Naive thymus-derived CD4-positive, alpha-beta T cell (primary cell): Measurements from ENCODE around the gene TAF6L. TPM values are rescaled to one million over a fixed set of nuclear protein-coding genes. Genes with fewer than 3 reads are reported as not detected.

Experiments
- ATAC-seq: fragments of 150-1000 bp; cut with Tn5 transposase; 2 replicates; pipeline ENCODE4 v1.10.0; 2021; ENCODE audit warnings: mild to moderate bottlenecking, moderate library complexity
- CTCF ChIA-PET: fragments of 350-600 bp; sonication (Branson Sonifier 250); formaldehyde crosslinking; loops from one replicate; lab custom pipeline; 2021; ENCODE audit warnings: antibody characterized with exemption; lab: Charles Lee
- POLR2A ChIA-PET: fragments of 350-600 bp; sonication (Branson Sonifier 250); formaldehyde crosslinking; loops from one replicate; lab custom pipeline; 2021; ENCODE audit warnings: antibody characterized with exemption, inconsistent platforms; lab: Charles Lee
- DNase-seq, 9 donors: peaks; one replicate each; pipeline versions ENCODE4 v3.0.0 to v3.0.0-alpha.2; 2020 to 2022; ENCODE audit warnings: mixed read lengths in 1 of 9
- H3K27ac ChIP-seq: one replicate; pipeline ENCODE4 v1.7.0; 2013; ENCODE audit warnings: mild to moderate bottlenecking, low read depth, low read length, moderate library complexity
- H3K27me3 ChIP-seq, 2 donors: one replicate each; pipeline ENCODE4 v1.7.0; 2013; ENCODE audit warnings: low read length in 2 of 2, mild to moderate bottlenecking in 2 of 2, moderate library complexity in 2 of 2; ENCODE audit not compliant: control insufficient read depth in 2 of 2, insufficient read depth in 2 of 2
- H3K36me3 ChIP-seq, 3 experiments: 1 replicate in 2 of 3; 2 replicates in 1 of 3; pipeline ENCODE4 v1.7.0; 2013; ENCODE audit warnings: low read length in 3 of 3, mild to moderate bottlenecking in 3 of 3, moderate library complexity in 1 of 3; ENCODE audit not compliant: insufficient read depth in 3 of 3, control insufficient read depth in 2 of 3
- H3K4me1 ChIP-seq, 2 donors: one replicate each; pipeline ENCODE4 v1.7.0; 2013; ENCODE audit warnings: low read length in 2 of 2, mild to moderate bottlenecking in 2 of 2, moderate library complexity in 1 of 2; ENCODE audit not compliant: control insufficient read depth in 2 of 2, insufficient read depth in 2 of 2
- H3K4me3 ChIP-seq: 2 replicates; pipeline ENCODE4 v1.7.0; 2013; ENCODE audit warnings: mild to moderate bottlenecking, low read length
- H3K9me3 ChIP-seq, 3 experiments: 1 replicate in 2 of 3; 2 replicates in 1 of 3; pipeline ENCODE4 v1.7.0; 2013; ENCODE audit warnings: low read length in 3 of 3; ENCODE audit not compliant: control insufficient read depth in 2 of 3
- H3K27ac Mint-ChIP-seq, 9 donors: one replicate each; pipeline ENCODE4 v1.8.0; 2020 to 2022; ENCODE audit warnings: mixed read lengths in 9 of 9, mild to moderate bottlenecking in 8 of 9, moderate library complexity in 5 of 9, inconsistent platforms in 2 of 9
- H3K27me3 Mint-ChIP-seq, 5 donors: one replicate each; pipeline ENCODE4 v1.8.0; 2021 to 2022; ENCODE audit warnings: mixed read lengths in 5 of 5, mild to moderate bottlenecking in 1 of 5
- H3K36me3 Mint-ChIP-seq, 5 donors: one replicate each; pipeline ENCODE4 v1.8.0; 2020 to 2022; ENCODE audit warnings: mixed read lengths in 5 of 5, mild to moderate bottlenecking in 3 of 5, inconsistent platforms in 1 of 5
- H3K4me1 Mint-ChIP-seq, 7 donors: one replicate each; pipeline ENCODE4 v1.8.0; 2020 to 2022; ENCODE audit warnings: mixed read lengths in 7 of 7, mild to moderate bottlenecking in 3 of 7, inconsistent platforms in 1 of 7
- H3K4me3 Mint-ChIP-seq, 10 donors: one replicate each; pipeline ENCODE4 v1.8.0; 2020 to 2022; ENCODE audit warnings: mild to moderate bottlenecking in 10 of 10, mixed read lengths in 10 of 10, moderate library complexity in 6 of 10, inconsistent platforms in 2 of 10
- H3K9me3 Mint-ChIP-seq, 11 donors: one replicate each; pipeline ENCODE4 v1.8.0; 2020 to 2022; ENCODE audit warnings: mixed read lengths in 11 of 11, mild to moderate bottlenecking in 4 of 11, inconsistent platforms in 1 of 11, moderate library complexity in 1 of 11
- intact Hi-C, 2 donors: fragments of 100-400 bp; cut with micrococcal nuclease; formaldehyde crosslinking; loops; one replicate each; pipeline ENCODE4 v1.15.1; 2023
- polyA plus RNA-seq, 2 donors: library from polyadenylated mRNA; unstranded; fragments of 300-500 nt; fragmentation: Illumina TruSeq; gene quantifications; one replicate each; pipeline ENCODE4 v1.2.3, GENCODE V29; 2021
- total RNA-seq, 6 experiments: library from RNA in 5 of 6; stranded (reverse) in 5 of 6; gene quantifications; 1 replicate in 5 of 6; 2 replicates in 1 of 6; pipeline ENCODE4 v1.2.3 and lab custom pipeline; 2021 to 2026

The TAF6L gene
- total and polyA plus RNA-seq, 7 experiments from 2014 or later = 8.4 to 34.9 (median 17.8) TPM

DNA sequence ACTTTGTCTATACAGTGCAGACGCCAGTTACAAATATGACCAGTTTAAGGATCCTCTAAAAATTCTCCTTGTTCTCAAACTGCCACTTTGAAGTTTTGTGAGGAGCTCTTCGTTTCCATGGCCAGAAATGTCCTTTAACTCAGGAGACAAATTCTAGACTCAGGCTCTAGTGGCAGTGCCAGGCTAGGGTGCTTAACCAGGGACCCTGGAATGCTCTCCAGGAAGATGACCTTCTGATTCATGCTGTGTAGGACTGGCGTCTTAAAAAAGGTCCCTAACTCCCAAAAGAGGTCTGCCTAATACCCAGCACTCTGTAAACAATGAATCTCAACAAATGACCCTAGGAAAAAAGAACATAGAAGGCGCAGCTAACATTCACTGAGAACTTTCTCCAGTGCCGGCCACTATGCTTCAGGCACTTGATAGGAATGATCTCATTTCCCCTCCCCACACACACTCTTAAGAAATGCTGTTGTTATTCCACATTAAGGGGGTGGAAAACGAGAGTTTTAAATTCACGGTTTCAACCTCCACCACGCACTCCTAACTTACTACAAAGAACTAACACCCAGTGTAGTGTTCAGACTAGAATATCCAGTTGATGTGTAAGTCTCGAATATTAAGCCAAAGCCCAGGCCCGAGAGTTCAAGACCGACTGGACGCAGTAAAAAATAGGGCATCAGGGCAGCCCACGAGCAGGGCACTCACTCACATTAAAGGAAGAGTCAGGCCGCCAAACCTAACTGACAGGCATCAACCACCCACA lies 33.3 kb downstream of the TAF6L start:
- H3K27ac ChIP-seq = peak overlapping the region; percentile 97
- peaks cover 13 to 18% of the 10 kb centered on the region in 2 donors for H3K4me1 ChIP-seq
- H3K9me3 ChIP-seq = no peaks in the 10 kb centered on the region
- Mint-ChIP-seq H3K4me3 (peak overlapping the region; percentile 90 to 100 (median 99)), H3K9me3 (peaks cover 0 to 7% (median 0%) of the 10 kb centered on the region in 11 donors), H3K36me3 (peaks cover 4 to 37% (median 19%) of the 10 kb centered on the region in 5 donors), H3K27me3 (peaks cover 0 to 2% (median 0%) of the 10 kb centered on the region in 5 donors), H3K27ac (peak overlapping the region; percentile 95 to 100 (median 98)), H3K4me1 (peaks cover 17 to 55% (median 34%) of the 10 kb centered on the region in 7 donors)
- ChIA-PET CTCF (interaction anchor here (0.9 to 2.1 kb wide), 2 partner anchors 18 to 53 kb away, joined by 3 to 4 read pairs; no protein-coding TSS in a partner anchor), POLR2A (interaction anchor here (0.9 to 13.2 kb wide), 25 partner anchors 8 to 140 kb away, joined by 3 to 224 read pairs (median 7); partner anchors contain the start of genes BSCL2, C11orf98, CSKMT and GNG3)
- H3K27me3 ChIP-seq = no peaks in the 10 kb centered on the region
- peak in 2 of 9 donors; percentile 8 to 40 for DNase-seq
- peak overlapping the region; percentile 87 for H3K4me3 ChIP-seq
- intact Hi-C loops = loop anchor here (1.0 to 2.0 kb wide), 11 partner anchors 12 to 95 kb away; partner anchors contain the start of genes HNRNPUL2 (in 2 of the 2), STX5 (in 2 of the 2), TEX54 (in 2 of the 2) and TMEM179B (in 2 of the 2)
- peaks cover 20 to 41% (median 31%) of the 10 kb centered on the region in 3 experiments for H3K36me3 ChIP-seq
- ATAC-seq = peak; percentile 10

GRCh38 chr11:62805076-62805892 lies 34.1 kb downstream of the TAF6L start, which contains the start of gene NXF1:
NXF1 (minus strand) TSS chr11:62805440; CDS start chr11:62805356, 84 bp downstream.
- peaks cover 0 to 2% (median 0%) of the 10 kb centered on the region in 5 donors for H3K27me3 Mint-ChIP-seq
- peak within 1 kb of the TSS; percentile 90 to 100 (median 99) for H3K4me3 Mint-ChIP-seq
- intact Hi-C loops = loop anchor here (1.0 to 2.0 kb wide), 11 partner anchors 13 to 96 kb away; partner anchors contain the start of genes HNRNPUL2 (in 2 of the 2), STX5 (in 2 of the 2), TEX54 (in 2 of the 2) and TMEM179B (in 2 of the 2)
- Histone ChIP-seq H3K36me3 (peaks cover 13 to 33% (median 24%) of the 10 kb centered on the region in 3 experiments), H3K9me3 (no peaks in the 10 kb centered on the region), H3K27me3 (no peaks in the 10 kb centered on the region), H3K27ac (peak within 1 kb of the TSS; percentile 97), H3K4me3 (peak within 1 kb of the TSS; percentile 87), H3K4me1 (peaks cover 13 to 18% of the 10 kb centered on the region in 2 donors)
- peaks cover 17 to 55% (median 34%) of the 10 kb centered on the region in 7 donors for H3K4me1 Mint-ChIP-seq
- peak within 1 kb of the TSS; percentile 95 to 100 (median 99) for H3K27ac Mint-ChIP-seq
- H3K36me3 Mint-ChIP-seq = peaks cover 0 to 33% (median 15%) of the 10 kb centered on the region in 5 donors
- ATAC-seq (peak; percentile 92), DNase-seq (peak; percentile 91 to 99 (median 97))
- H3K9me3 Mint-ChIP-seq = peaks cover 0 to 7% (median 0%) of the 10 kb centered on the region in 11 donors
- POLR2A ChIA-PET = interaction anchor here (0.7 to 13.2 kb wide), 27 partner anchors 9 to 231 kb away, joined by 3 to 224 read pairs (median 6); partner anchors contain the start of genes BSCL2, C11orf98, CSKMT and EEF1G
- CTCF ChIA-PET = interaction anchor here (1.1 to 1.2 kb wide), 2 partner anchors 11 to 58 kb away, joined by 3 to 5 read pairs; no protein-coding TSS in a partner anchor

DNA sequence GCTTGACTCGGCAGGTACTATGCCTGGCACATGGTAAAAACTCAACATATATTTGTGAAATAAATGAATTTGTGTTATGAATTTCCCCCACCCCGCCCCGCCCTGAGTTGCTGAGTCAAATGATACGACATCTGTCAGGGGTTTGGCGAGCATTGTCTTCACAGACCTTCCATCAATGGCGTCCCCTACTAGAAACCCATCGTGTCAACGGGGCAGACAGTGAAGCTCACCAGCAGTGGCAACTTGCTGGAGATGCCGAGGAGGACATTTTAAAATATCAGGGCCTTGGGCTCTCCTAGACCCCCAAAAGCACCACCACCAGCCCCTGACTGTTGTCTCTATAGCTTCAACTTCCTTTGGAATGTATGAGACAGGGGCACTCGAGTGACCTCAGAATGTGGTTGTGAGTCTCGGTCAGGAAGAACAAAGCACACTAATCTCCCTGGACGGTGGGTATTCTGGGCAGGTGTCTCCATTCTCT lies 34.8 kb downstream of the TAF6L start:
- POLR2A ChIA-PET = interaction anchor here (0.7 to 13.2 kb wide), 26 partner anchors 9 to 232 kb away, joined by 3 to 224 read pairs (median 6); partner anchors contain the start of genes BSCL2, C11orf98, CSKMT and EEF1G
- H3K36me3 Mint-ChIP-seq = peaks cover 0 to 30% (median 13%) of the 10 kb centered on the region in 5 donors
- peaks cover 17 to 52% (median 34%) of the 10 kb centered on the region in 7 donors for H3K4me1 Mint-ChIP-seq
- peaks cover 0 to 7% (median 0%) of the 10 kb centered on the region in 11 donors for H3K9me3 Mint-ChIP-seq
- H3K4me3 Mint-ChIP-seq = peak overlapping the region; percentile 90 to 100 (median 99)
- peak; percentile 8 for ATAC-seq
- H3K27ac ChIP-seq = peak overlapping the region; percentile 97
- peaks cover 10 to 26% (median 20%) of the 10 kb centered on the region in 3 experiments for H3K36me3 ChIP-seq
- H3K27ac Mint-ChIP-seq = peak overlapping the region in 8 of 9 donors; percentile 98 to 100 (median 99)
- H3K9me3 ChIP-seq = no peaks in the 10 kb centered on the region
- no peak for DNase-seq
- H3K27me3 Mint-ChIP-seq = peaks cover 0 to 2% (median 0%) of the 10 kb centered on the region in 5 donors
- H3K4me3 ChIP-seq = peak overlapping the region; percentile 87
- intact Hi-C loops = loop anchor here (1.0 to 2.0 kb wide), 11 partner anchors 14 to 97 kb away; partner anchors contain the start of genes HNRNPUL2 (in 2 of the 2), STX5 (in 2 of the 2), TEX54 (in 2 of the 2) and TMEM179B (in 2 of the 2)
- H3K4me1 ChIP-seq = peaks cover 13 to 18% of the 10 kb centered on the region in 2 donors
- no peaks in the 10 kb centered on the region for H3K27me3 ChIP-seq
- CTCF ChIA-PET = interaction anchor here (1.1 to 1.2 kb wide), 2 partner anchors 12 to 58 kb away, joined by 3 to 5 read pairs; no protein-coding TSS in a partner anchor

- peaks cover 17 to 46% (median 31%) of the 10 kb centered on the region in 7 donors for H3K4me1 Mint-ChIP-seq
- CTCF ChIA-PET = interaction anchor here (1.2 kb wide), 1 partner anchor 12 kb away, joined by 3 read pairs; no protein-coding TSS in a partner anchor
- intact Hi-C loops = no loop called here
- H3K4me1 ChIP-seq = peaks cover 13 to 18% of the 10 kb centered on the region in 2 donors
- no peaks in the 10 kb centered on the region for H3K9me3 ChIP-seq
- H3K27ac Mint-ChIP-seq = peak overlapping the region in 3 of 9 donors; percentile 70 to 99 (median 98)
- no peak for DNase-seq
- H3K4me3 ChIP-seq = no peak overlapping the region
- H3K27ac ChIP-seq = peak overlapping the region; percentile 97
- H3K36me3 Mint-ChIP-seq = peaks cover 0 to 23% (median 7%) of the 10 kb centered on the region in 5 donors
- H3K27me3 Mint-ChIP-seq = peaks cover 0 to 2% (median 0%) of the 10 kb centered on the region in 5 donors
- H3K9me3 Mint-ChIP-seq = peaks cover 0 to 4% (median 0%) of the 10 kb centered on the region in 11 donors
- POLR2A ChIA-PET = interaction anchor here (0.6 to 13.2 kb wide), 21 partner anchors 8 to 233 kb away, joined by 3 to 224 read pairs (median 9); partner anchors contain the start of genes BSCL2, EEF1G, GNG3 and HNRNPUL2
- H3K4me3 Mint-ChIP-seq = peak overlapping the region in 9 of 10 donors; percentile 47 to 100 (median 98)
- peak; percentile 3 for ATAC-seq
- no peaks in the 10 kb centered on the region for H3K27me3 ChIP-seq
- peaks cover 4 to 19% (median 14%) of the 10 kb centered on the region in 3 experiments for H3K36me3 ChIP-seq
Observed at GRCh38 chr11:62806611-62807121, 35.5 kb downstream of the TAF6L start.

- H3K27ac Mint-ChIP-seq = peak overlapping the region in 5 of 9 donors; percentile 4 to 65 (median 14)
- no peak overlapping the region for H3K4me3 ChIP-seq
- ChIA-PET POLR2A (interaction anchor here (1.2 kb wide), 1 partner anchor 21 kb away, joined by 4 read pairs; the partner anchor contains the start of gene STX5), CTCF (interaction anchor here (0.6 kb wide), 1 partner anchor 188 kb away, joined by 9 read pairs; no protein-coding TSS in a partner anchor)
- peaks cover 0 to 5% of the 10 kb centered on the region in 2 donors for H3K4me1 ChIP-seq
- no peaks in the 10 kb centered on the region for H3K9me3 Mint-ChIP-seq
- DNase-seq = no peak
- H3K9me3 ChIP-seq = no peaks in the 10 kb centered on the region
- H3K27me3 Mint-ChIP-seq = no peaks in the 10 kb centered on the region
- H3K27ac ChIP-seq = no peak overlapping the region
- H3K36me3 Mint-ChIP-seq = peaks cover 0 to 4% (median 0%) of the 10 kb centered on the region in 5 donors
- H3K27me3 ChIP-seq = no peaks in the 10 kb centered on the region
- H3K4me1 Mint-ChIP-seq = peaks cover 0 to 17% (median 8%) of the 10 kb centered on the region in 7 donors
- no peak overlapping the region for H3K4me3 Mint-ChIP-seq
- intact Hi-C loops = no loop called here
- no peak for ATAC-seq
- H3K36me3 ChIP-seq = peaks cover 0 to under 1% (median 0%) of the 10 kb centered on the region in 3 experiments
Observed at GRCh38 chr11:62810748-62811147, 39.6 kb downstream of the TAF6L start.
